AG04450 (cell line): ENCODE results near the gene CAMK2D. TPM values are rescaled to one million over a fixed set of nuclear protein-coding genes. Genes with fewer than 3 reads are reported as not detected.

ENCODE experiments used
- CTCF ChIA-PET: fragments of 300-600, 350-600 bp; formaldehyde crosslinking; extraction: SDS; loops from one replicate; lab custom pipeline; 2022; ENCODE audit warnings: antibody characterized with exemption, inconsistent platforms; lab: Charles Lee
- POLR2A ChIA-PET: fragments of 350-600 bp; formaldehyde crosslinking; extraction: SDS; loops from one replicate; lab custom pipeline; 2021; ENCODE audit warnings: antibody characterized with exemption, inconsistent platforms; lab: Yijun Ruan, JAX
- DNase-seq: peaks from one replicate; pipeline ENCODE4 v3.0.0-alpha.2; 2011; ENCODE audit warnings: low read depth, low spot score
- H3K27ac ChIP-seq: one replicate; pipeline ENCODE4 v1.5.1; 2012; ENCODE audit warnings: low read depth, low read length, control low read depth
- H3K27me3 ChIP-seq: one replicate; pipeline ENCODE4 v1.6.0; 2012; ENCODE audit warnings: low read length; ENCODE audit not compliant: control insufficient read depth, insufficient read depth
- H3K4me3 ChIP-seq: 2 replicates; pipeline ENCODE4 v1.5.1; 2011; ENCODE audit warnings: mild to moderate bottlenecking, low read depth, low read length, control low read depth
- H3K9me3 ChIP-seq: 2 replicates; pipeline ENCODE4 v1.5.1; 2012; ENCODE audit warnings: low read length; ENCODE audit not compliant: control insufficient read depth, insufficient read depth
- polyA plus RNA-seq: library from polyadenylated mRNA; depleted of rRNA; stranded (reverse); fragments of >200 nt; gene quantifications from 2 replicates; pipeline ENCODE4 v1.2.3, GENCODE V29; 2011
- TF ChIP-seq, protein P1 (sequence below): IDR thresholded peaks from 2 replicates; pipeline ENCODE4 v1.5.1; 2011; ENCODE audit warnings: low read depth, low read length, control low read depth, inconsistent platforms

The CAMK2D gene
- polyA plus RNA-seq, 1 experiment = 105 TPM

DNA sequence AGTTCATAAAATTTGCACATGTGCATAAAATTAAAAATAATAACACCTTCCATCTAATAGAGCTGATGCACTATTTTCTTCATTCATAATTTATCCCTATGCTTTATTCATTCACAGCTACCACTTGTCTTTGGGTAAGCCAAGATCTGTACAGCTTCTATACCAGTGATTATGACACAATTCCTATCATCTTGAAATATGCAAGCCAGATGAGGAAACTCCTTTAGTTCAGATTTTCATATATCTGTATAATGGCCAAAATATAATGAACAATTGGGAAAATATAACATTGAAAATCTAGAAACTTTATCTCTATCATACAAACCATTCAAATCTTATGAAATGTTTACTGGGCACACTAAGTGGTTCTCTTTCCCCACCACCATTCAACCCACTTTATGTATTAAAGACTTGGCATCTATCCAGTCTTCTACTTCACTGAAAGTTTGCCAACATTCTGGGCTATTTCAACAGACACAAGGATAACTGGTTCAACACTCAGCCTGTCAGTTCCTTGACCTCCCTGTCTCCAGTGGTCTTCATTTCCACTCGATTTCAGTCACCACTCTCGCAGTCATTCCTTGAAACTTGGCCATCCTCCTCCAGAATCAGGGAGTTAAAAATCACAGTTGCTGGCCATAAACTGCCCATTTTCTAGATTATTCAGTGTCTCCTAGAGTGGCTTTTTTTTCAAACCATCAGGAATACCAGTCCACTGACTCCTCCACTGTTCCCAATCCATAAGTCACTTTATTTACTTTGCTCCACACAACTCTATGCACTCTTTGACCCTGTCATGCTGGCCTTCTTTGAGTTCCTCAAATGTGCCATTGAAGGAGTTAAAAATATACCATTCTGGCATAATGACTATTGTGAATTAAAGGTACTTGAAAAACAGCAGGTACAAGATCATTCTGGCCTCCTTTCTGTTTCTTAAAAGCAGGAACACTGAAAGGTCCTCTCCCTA is 85.5 kb downstream of the CAMK2D start:
- DNase-seq = no peak
- POLR2A ChIA-PET = no interaction called here
- no peaks in the 10 kb centered on the region for H3K27me3 ChIP-seq

GRCh38 chr4:113674733-113675132 is 86.8 kb downstream of the CAMK2D start:
- H3K27ac ChIP-seq = no peak overlapping the region
- H3K27me3 ChIP-seq = no peaks in the 10 kb centered on the region
- POLR2A ChIA-PET = interaction anchor here (0.7 kb wide), 1 partner anchor 15 kb away, joined by 3 read pairs; no protein-coding TSS in a partner anchor
- H3K4me3 ChIP-seq = no peak overlapping the region
- CTCF ChIA-PET = interaction anchor here (1.3 kb wide), 1 partner anchor 280 kb away, joined by 3 read pairs; no protein-coding TSS in a partner anchor
- TF ChIP-seq, protein P1, sequence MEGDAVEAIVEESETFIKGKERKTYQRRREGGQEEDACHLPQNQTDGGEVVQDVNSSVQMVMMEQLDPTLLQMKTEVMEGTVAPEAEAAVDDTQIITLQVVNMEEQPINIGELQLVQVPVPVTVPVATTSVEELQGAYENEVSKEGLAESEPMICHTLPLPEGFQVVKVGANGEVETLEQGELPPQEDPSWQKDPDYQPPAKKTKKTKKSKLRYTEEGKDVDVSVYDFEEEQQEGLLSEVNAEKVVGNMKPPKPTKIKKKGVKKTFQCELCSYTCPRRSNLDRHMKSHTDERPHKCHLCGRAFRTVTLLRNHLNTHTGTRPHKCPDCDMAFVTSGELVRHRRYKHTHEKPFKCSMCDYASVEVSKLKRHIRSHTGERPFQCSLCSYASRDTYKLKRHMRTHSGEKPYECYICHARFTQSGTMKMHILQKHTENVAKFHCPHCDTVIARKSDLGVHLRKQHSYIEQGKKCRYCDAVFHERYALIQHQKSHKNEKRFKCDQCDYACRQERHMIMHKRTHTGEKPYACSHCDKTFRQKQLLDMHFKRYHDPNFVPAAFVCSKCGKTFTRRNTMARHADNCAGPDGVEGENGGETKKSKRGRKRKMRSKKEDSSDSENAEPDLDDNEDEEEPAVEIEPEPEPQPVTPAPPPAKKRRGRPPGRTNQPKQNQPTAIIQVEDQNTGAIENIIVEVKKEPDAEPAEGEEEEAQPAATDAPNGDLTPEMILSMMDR = no peak
- no peak for DNase-seq
- H3K9me3 ChIP-seq = no peaks in the 10 kb centered on the region

More for the DNA sequence above, 85.5 kb downstream of the CAMK2D start:
- Histone ChIP-seq H3K4me3 (no peak overlapping the region), H3K9me3 (no peaks in the 10 kb centered on the region), H3K27ac (no peak overlapping the region)
- TF ChIP-seq, protein P1 = no peak
- CTCF ChIA-PET = interaction anchor here (1.3 kb wide), 1 partner anchor 282 kb away, joined by 3 read pairs; no protein-coding TSS in a partner anchor

DNA sequence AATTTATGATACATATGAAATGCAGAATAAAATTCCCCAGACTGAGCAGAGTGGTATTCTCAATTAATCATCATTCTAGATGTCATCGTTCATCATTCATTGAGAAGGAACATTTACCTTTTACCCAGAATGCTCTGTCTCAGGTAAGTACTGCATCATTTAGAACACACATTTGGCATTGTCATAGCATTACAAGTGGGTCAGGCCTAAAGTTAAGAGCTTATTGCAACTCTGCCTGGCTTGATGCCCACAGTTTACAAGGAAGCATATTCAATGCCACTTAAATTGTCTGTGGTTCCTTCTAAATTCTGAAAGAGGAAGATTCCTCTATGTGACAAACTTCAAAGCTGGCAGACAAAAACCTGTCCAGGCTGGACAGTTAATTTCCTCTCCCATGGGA is 87.3 kb downstream of the CAMK2D start:
- TF ChIP-seq, protein P1 = no peak
- POLR2A ChIA-PET = no interaction called here
- no peak overlapping the region for H3K27ac ChIP-seq
- CTCF ChIA-PET = no interaction called here
- DNase-seq = no peak
- no peaks in the 10 kb centered on the region for H3K27me3 ChIP-seq
- no peaks in the 10 kb centered on the region for H3K9me3 ChIP-seq
- H3K4me3 ChIP-seq = no peak overlapping the region

DNA sequence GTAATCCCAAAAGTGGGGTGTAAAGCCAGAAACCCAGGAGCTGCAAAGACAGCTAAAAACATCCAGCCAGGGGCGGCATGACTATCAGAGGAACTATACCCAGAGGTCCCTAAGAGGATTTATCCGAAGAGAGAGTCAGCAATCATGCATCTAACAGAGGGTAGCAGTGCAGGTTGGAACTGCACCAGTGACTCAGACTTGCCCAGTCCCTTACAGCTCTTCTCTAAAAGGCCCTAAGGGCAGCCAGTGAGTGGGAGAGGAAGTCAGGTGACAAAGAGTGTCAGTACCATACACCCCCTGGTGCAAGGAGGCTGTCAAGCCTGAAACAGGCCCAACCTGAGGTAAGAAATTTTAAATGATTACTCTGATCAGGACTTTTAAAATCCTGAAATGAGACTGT is 88.1 kb downstream of the CAMK2D start:
- DNase-seq = no peak
- Histone ChIP-seq H3K27me3 (no peaks in the 10 kb centered on the region), H3K4me3 (no peak overlapping the region), H3K27ac (no peak overlapping the region), H3K9me3 (no peaks in the 10 kb centered on the region)
- POLR2A ChIA-PET = no interaction called here
- CTCF ChIA-PET = interaction anchor here (1.0 kb wide), 1 partner anchor 139 kb away, joined by 3 read pairs; no protein-coding TSS in a partner anchor
- TF ChIP-seq, protein P1 = no peak
